Activated T-helper 9 cell treated with anti-CD3 and anti-CD28 coated beads, Interleukin-2, amount 50 U/mL, for 16 hours (primary cell): ENCODE results near the gene GPAT3.
"Not testable (repeated sequence)": the region's sequence is repeated elsewhere in the genome, so short reads cannot be mapped to it uniquely, and the experiment has no call there.

Experiments used
- DNase-seq: peaks from one replicate; pipeline ENCODE4 v3.0.0-alpha.2; 2020; ENCODE audit warnings: low read depth

The GPAT3 gene

GRCh38 chr4:83535520-83536361 is at the start of gene GPAT3:
Gene GPAT3 (plus strand): TSS chr4:83536108. CDS start chr4:83536623, 515 bp downstream.
- DNase-seq, result peak; percentile 62

- DNase-seq, result no peak
These were observed 49.3 kb upstream of the GPAT3 start for GRCh38 chr4:83486457-83487129.

- DNase-seq, result no peak
These were observed 46.1 kb upstream of the GPAT3 start for GRCh38 chr4:83489711-83490326.

GRCh38 chr4:83490876-83491450 is 44.9 kb upstream of the GPAT3 start:
- DNase-seq, result no peak

GRCh38 chr4:83496085-83496917 is 39.6 kb upstream of the GPAT3 start:
- not testable (repeated sequence) for DNase-seq

- no peak for DNase-seq
These were observed 37.7 kb upstream of the GPAT3 start for GRCh38 chr4:83498187-83498586.

GRCh38 chr4:83501671-83502070 is 34.2 kb upstream of the GPAT3 start:
- not testable (repeated sequence) for DNase-seq

GRCh38 chr4:83503974-83504373 is 31.9 kb upstream of the GPAT3 start:
- DNase-seq, result no peak

- DNase-seq, result no peak
These were observed 31.4 kb upstream of the GPAT3 start for GRCh38 chr4:83504503-83504902.

GRCh38 chr4:83504996-83505395 is 30.9 kb upstream of the GPAT3 start:
- DNase-seq, result no peak

GRCh38 chr4:83509156-83509585 is 26.7 kb upstream of the GPAT3 start:
- DNase-seq, result peak; percentile 28

- no peak for DNase-seq
These were observed 25.5 kb upstream of the GPAT3 start for GRCh38 chr4:83510442-83510841.

GRCh38 chr4:83516042-83516772 is 19.7 kb upstream of the GPAT3 start:
- DNase-seq, result no peak

GRCh38 chr4:83522239-83522638 is 13.7 kb upstream of the GPAT3 start:
- DNase-seq, result no peak

GRCh38 chr4:83527671-83528070 is 8.2 kb upstream of the GPAT3 start:
- DNase-seq, result no peak

- DNase-seq, result peak; percentile 2
These were observed 709 bp downstream of the GPAT3 start for GRCh38 chr4:83536362-83537272.

GRCh38 chr4:83542225-83542624 is 6.3 kb downstream of the GPAT3 start:
- no peak for DNase-seq

- DNase-seq, result no peak
These were observed 10.9 kb downstream of the GPAT3 start for GRCh38 chr4:83546786-83547185.

- DNase-seq, result peak; percentile 64
These were observed 12.4 kb downstream of the GPAT3 start for GRCh38 chr4:83548151-83548905.
